DND-41 (cell line): ENCODE measurements around the gene POC1B.

Experiments used
- ATAC-seq: fragments of 200-7000 bp; cut with Tn5 transposase; 3 replicates; pipeline ENCODE4 v1.9.1; 2021; ENCODE audit warnings: low read depth; ENCODE audit not compliant: insufficient read depth
- DNase-seq: peaks from one replicate; pipeline ENCODE4 v3.0.0-alpha.2; 2020
- H2AFZ ChIP-seq: 2 replicates; pipeline ENCODE4 v1.6.0; 2012; ENCODE audit warnings: low read depth, low read length
- H3K27ac ChIP-seq: 2 replicates; pipeline ENCODE4 v1.5.1; 2012; ENCODE audit warnings: low read length, inconsistent platforms
- H3K27me3 ChIP-seq: fragments of 200-600 bp; sonication (generic); 2 replicates; pipeline ENCODE4 v1.6.0; 2012; ENCODE audit warnings: low read length, mild to moderate bottlenecking, inconsistent platforms; ENCODE audit not compliant: insufficient read depth, poor library complexity
- H3K36me3 ChIP-seq: 2 replicates; pipeline ENCODE4 v1.5.1; 2012; ENCODE audit warnings: low read length, inconsistent platforms; ENCODE audit not compliant: insufficient read depth
- H3K4me1 ChIP-seq: 2 replicates; pipeline ENCODE4 v1.5.1; 2012; ENCODE audit warnings: mild to moderate bottlenecking, low read length; ENCODE audit not compliant: insufficient read depth
- H3K4me2 ChIP-seq: 2 replicates; pipeline ENCODE4 v1.6.0; 2012; ENCODE audit warnings: mild to moderate bottlenecking, moderate library complexity, low read length, inconsistent platforms; ENCODE audit not compliant: insufficient read depth
- H3K4me3 ChIP-seq, 2 experiments: fragments of 200-600 bp in 1 of 2; shearing (Covaris generic) in 1 of 2; 2 replicates each; pipeline ENCODE4 v1.5.1; 2012 to 2016; ENCODE audit warnings: inconsistent platforms in 2 of 2, low read length in 2 of 2, mild to moderate bottlenecking in 2 of 2, low read depth in 1 of 2, moderate library complexity in 1 of 2
- H3K79me2 ChIP-seq: 2 replicates; pipeline ENCODE4 v1.6.0; 2012; ENCODE audit warnings: low read length, inconsistent platforms; ENCODE audit not compliant: insufficient read depth
- H3K9ac ChIP-seq: 2 replicates; pipeline ENCODE4 v1.6.0; 2012; ENCODE audit warnings: low read depth, mild to moderate bottlenecking, inconsistent platforms, low read length, moderate library complexity
- H3K9me3 ChIP-seq: 2 replicates; pipeline ENCODE4 v1.5.1; 2012; ENCODE audit warnings: low read length, moderate library complexity, mild to moderate bottlenecking, inconsistent platforms; ENCODE audit not compliant: insufficient read depth, severe bottlenecking
- H4K20me1 ChIP-seq: 2 replicates; pipeline ENCODE4 v1.6.0; 2012; ENCODE audit warnings: low read length; ENCODE audit not compliant: insufficient read depth
- CTCF ChIP-seq: IDR thresholded peaks from 2 replicates; pipeline ENCODE4 v1.5.1; 2012; ENCODE audit warnings: borderline replicate concordance, low read length, moderate library complexity, mild to moderate bottlenecking; ENCODE audit not compliant: poor library complexity, severe bottlenecking; ENCODE audit errors: extremely low read depth
- EZH2 ChIP-seq: IDR thresholded peaks from 3 replicates; pipeline ENCODE4 v1.6.1; 2012; ENCODE audit warnings: borderline replicate concordance, low read depth, mild to moderate bottlenecking, moderate library complexity, low read length, inconsistent platforms; ENCODE audit not compliant: severe bottlenecking

The POC1B gene

GRCh38 chr12:89556976-89557375 is 31.1 kb upstream of the POC1B start:
- Histone ChIP-seq H3K9ac (no peak overlapping the region), H3K4me2 (no peak overlapping the region), H4K20me1 (no peaks in the 10 kb centered on the region), H3K27me3 (no peaks in the 10 kb centered on the region), H3K9me3 (no peaks in the 10 kb centered on the region), H3K27ac (no peak overlapping the region), H3K4me3 (no peak overlapping the region), H3K36me3 (no peaks in the 10 kb centered on the region), H3K79me2 (no peaks in the 10 kb centered on the region), H2AFZ (no peak overlapping the region), H3K4me1 (no peaks in the 10 kb centered on the region)
- no peak for TF ChIP-seq CTCF
- no peak for TF ChIP-seq EZH2
- no peak for DNase-seq
- no peak for ATAC-seq

GRCh38 chr12:89552376-89552775 is 26.5 kb upstream of the POC1B start:
- Histone ChIP-seq H2AFZ (no peak overlapping the region), H3K36me3 (no peaks in the 10 kb centered on the region), H3K27ac (no peak overlapping the region), H3K4me3 (no peak overlapping the region), H3K9me3 (no peaks in the 10 kb centered on the region), H3K4me2 (no peak overlapping the region), H3K4me1 (no peaks in the 10 kb centered on the region), H3K9ac (no peak overlapping the region), H4K20me1 (no peaks in the 10 kb centered on the region), H3K27me3 (no peaks in the 10 kb centered on the region), H3K79me2 (no peaks in the 10 kb centered on the region)
- no peak for ATAC-seq
- DNase-seq = no peak
- TF ChIP-seq CTCF (no peak), EZH2 (no peak)

- H3K9ac ChIP-seq = no peak overlapping the region
- H3K27ac ChIP-seq = no peak overlapping the region
- DNase-seq (no peak), ATAC-seq (no peak)
- H3K4me2 ChIP-seq = no peak overlapping the region
- H3K4me3 ChIP-seq = no peak overlapping the region
- no peak for TF ChIP-seq CTCF
- no peak for TF ChIP-seq EZH2
- no peaks in the 10 kb centered on the region for H3K27me3 ChIP-seq
- H3K79me2 ChIP-seq = no peaks in the 10 kb centered on the region
- no peak overlapping the region for H2AFZ ChIP-seq
- no peaks in the 10 kb centered on the region for H4K20me1 ChIP-seq
- no peaks in the 10 kb centered on the region for H3K4me1 ChIP-seq
- H3K36me3 ChIP-seq = no peaks in the 10 kb centered on the region
- H3K9me3 ChIP-seq = no peaks in the 10 kb centered on the region
Observed at GRCh38 chr12:89551747-89552146, 25.9 kb upstream of the POC1B start.

GRCh38 chr12:89547101-89547500 is 21.3 kb upstream of the POC1B start:
- Histone ChIP-seq H4K20me1 (no peaks in the 10 kb centered on the region), H3K9ac (no peak overlapping the region), H3K27ac (no peak overlapping the region), H3K4me3 (no peak overlapping the region), H3K27me3 (no peaks in the 10 kb centered on the region), H3K9me3 (no peaks in the 10 kb centered on the region), H3K4me2 (no peak overlapping the region), H3K4me1 (no peaks in the 10 kb centered on the region), H3K79me2 (no peaks in the 10 kb centered on the region), H2AFZ (no peak overlapping the region), H3K36me3 (no peaks in the 10 kb centered on the region)
- no peak for ATAC-seq
- TF ChIP-seq CTCF = no peak
- no peak for TF ChIP-seq EZH2
- DNase-seq = no peak
